ENCODE results near the gene EDC4. TPM values are rescaled to one million over a fixed set of nuclear protein-coding genes. Genes with fewer than 3 reads are reported as not detected.

Gene EDC4
- total RNA-seq, 4 donors from 2014 or later = 27.3 to 92.2 (median 43.0) TPM

- TF ChIP-seq CTCF (IDR thresholded peaks at IDR 0.05) = no peak
- ATAC-seq (ENCODE audit: low FRiP score) (no peak), DNase-seq (ENCODE audit: low spot score) (no peak)
Observed at GRCh38 chr16:67878232-67878631, 5.4 kb downstream of the EDC4 start.

- ATAC-seq (ENCODE audit: low FRiP score) = no peak
- TF ChIP-seq CTCF (IDR thresholded peaks at IDR 0.05) = no peak
Observed at GRCh38 chr16:67878846-67879245, 6.0 kb downstream of the EDC4 start.

GRCh38 chr16:67879462-67879861 is 6.6 kb downstream of the EDC4 start:
- ATAC-seq (ENCODE audit: low FRiP score) (no peak), DNase-seq (ENCODE audit: low spot score) (no peak)
- TF ChIP-seq CTCF (IDR thresholded peaks at IDR 0.05) = no peak

More at GRCh38 chr16:67878846-67879245, 6.0 kb downstream of the EDC4 start:
- no peak for DNase-seq (ENCODE audit: low spot score)

GRCh38 chr16:67879936-67880335 is 7.1 kb downstream of the EDC4 start:
- no peak for ATAC-seq (ENCODE audit: low FRiP score)
- TF ChIP-seq CTCF (IDR thresholded peaks at IDR 0.05) = no peak
- DNase-seq (ENCODE audit: low spot score) = no peak

GRCh38 chr16:67880584-67880983 is 7.7 kb downstream of the EDC4 start:
- no peak for ATAC-seq (ENCODE audit: low FRiP score)
- DNase-seq (ENCODE audit: low spot score) = no peak
- no peak for TF ChIP-seq CTCF (IDR thresholded peaks at IDR 0.05)

- ATAC-seq (ENCODE audit: low FRiP score) (no peak), DNase-seq (ENCODE audit: low spot score) (no peak)
- no peak for TF ChIP-seq CTCF (IDR thresholded peaks at IDR 0.05)
Observed at GRCh38 chr16:67881621-67882161, 8.8 kb downstream of the EDC4 start.

GRCh38 chr16:67882374-67883145 is 9.7 kb downstream of the EDC4 start:
- TF ChIP-seq CTCF (IDR thresholded peaks at IDR 0.05) = no peak
- DNase-seq (ENCODE audit: low spot score) (no peak), ATAC-seq (ENCODE audit: low FRiP score) (no peak)

Measured in omental fat pad (tissue), 4 donors.